Activated B cell treated with CpG ODN at 0.5 μM for 24 hours (primary cell): ENCODE measurements around the gene S100A6. TPM values are rescaled to one million over a fixed set of nuclear protein-coding genes. Genes with fewer than 3 reads are reported as not detected.
A peak's percentile ranks its signal among the peaks of the same experiment; 100 is the strongest.

Experiments
- ATAC-seq: fragments of 200-7000 bp; cut with Tn5 transposase; one replicate; pipeline ENCODE4 v1.10.0; 2021; ENCODE audit warnings: low read depth, mild to moderate bottlenecking, moderate library complexity
- CTCF ChIA-PET: fragments of 350-600 bp; sonication (Branson Sonifier 250); formaldehyde crosslinking; loops from one replicate; lab custom pipeline; 2021; ENCODE audit warnings: antibody characterized with exemption; lab: Charles Lee
- POLR2A ChIA-PET: fragments of 350-600 bp; sonication (Branson Sonifier 250); formaldehyde crosslinking; loops from one replicate; lab custom pipeline; 2021; ENCODE audit warnings: antibody characterized with exemption; lab: Charles Lee
- DNase-seq: peaks from one replicate; pipeline ENCODE4 v3.0.0; 2022
- H3K27ac Mint-ChIP-seq: one replicate; pipeline ENCODE4 v1.8.0; 2020; ENCODE audit warnings: mixed read lengths
- H3K27me3 Mint-ChIP-seq: one replicate; pipeline ENCODE4 v1.8.0; 2021; ENCODE audit warnings: mixed read lengths
- H3K36me3 Mint-ChIP-seq: one replicate; pipeline ENCODE4 v1.8.0; 2021; ENCODE audit warnings: low read depth, mixed read lengths
- H3K4me1 Mint-ChIP-seq: one replicate; pipeline ENCODE4 v1.8.0; 2021; ENCODE audit warnings: mixed read lengths
- H3K4me3 Mint-ChIP-seq: one replicate; pipeline ENCODE4 v1.8.0; 2020; ENCODE audit warnings: mild to moderate bottlenecking, mixed read lengths
- H3K9me3 Mint-ChIP-seq: one replicate; pipeline ENCODE4 v1.8.0; 2020; ENCODE audit warnings: mixed read lengths
- intact Hi-C: fragments of 100-400 bp; cut with micrococcal nuclease; formaldehyde crosslinking; loops from one replicate; pipeline ENCODE4 v1.15.1; 2024
- total RNA-seq: library from RNA; stranded (reverse); gene quantifications from 2 replicates; pipeline ENCODE4 v1.2.3, GENCODE V29; 2022
- TF ChIP-seq, protein P1 (sequence below): fragments of 200-600 bp; IDR thresholded peaks from one replicate; pipeline ENCODE4 v1.8.0; 2022; ENCODE audit warnings: antibody characterized with exemption, mild to moderate bottlenecking

The S100A6 gene
- total RNA-seq, 1 donor from 2014 or later = 166 TPM

GRCh38 chr1:153568367-153569099 is 32.7 kb upstream of the S100A6 start:
- intact Hi-C loops = loop anchor here (1.0 kb wide), 6 partner anchors 35 to 216 kb away; partner anchors contain the start of gene CHTOP
- TF ChIP-seq, protein P1, sequence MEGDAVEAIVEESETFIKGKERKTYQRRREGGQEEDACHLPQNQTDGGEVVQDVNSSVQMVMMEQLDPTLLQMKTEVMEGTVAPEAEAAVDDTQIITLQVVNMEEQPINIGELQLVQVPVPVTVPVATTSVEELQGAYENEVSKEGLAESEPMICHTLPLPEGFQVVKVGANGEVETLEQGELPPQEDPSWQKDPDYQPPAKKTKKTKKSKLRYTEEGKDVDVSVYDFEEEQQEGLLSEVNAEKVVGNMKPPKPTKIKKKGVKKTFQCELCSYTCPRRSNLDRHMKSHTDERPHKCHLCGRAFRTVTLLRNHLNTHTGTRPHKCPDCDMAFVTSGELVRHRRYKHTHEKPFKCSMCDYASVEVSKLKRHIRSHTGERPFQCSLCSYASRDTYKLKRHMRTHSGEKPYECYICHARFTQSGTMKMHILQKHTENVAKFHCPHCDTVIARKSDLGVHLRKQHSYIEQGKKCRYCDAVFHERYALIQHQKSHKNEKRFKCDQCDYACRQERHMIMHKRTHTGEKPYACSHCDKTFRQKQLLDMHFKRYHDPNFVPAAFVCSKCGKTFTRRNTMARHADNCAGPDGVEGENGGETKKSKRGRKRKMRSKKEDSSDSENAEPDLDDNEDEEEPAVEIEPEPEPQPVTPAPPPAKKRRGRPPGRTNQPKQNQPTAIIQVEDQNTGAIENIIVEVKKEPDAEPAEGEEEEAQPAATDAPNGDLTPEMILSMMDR = peak; percentile 82
- ChIA-PET POLR2A (interaction anchor here (0.9 to 3.9 kb wide), 5 partner anchors 23 to 66 kb away, joined by 4 to 44 read pairs (median 10); partner anchors contain the start of genes CHTOP, S100A4 and S100A6), CTCF (interaction anchor here (0.7 to 6.3 kb wide), 21 partner anchors 17 to 217 kb away, joined by 3 to 119 read pairs (median 4); partner anchors contain the start of genes CHTOP, S100A4, S100A5 and S100A6)
- H3K4me1 Mint-ChIP-seq = peaks cover 48% of the 10 kb centered on the region
- peaks cover 6% of the 10 kb centered on the region for H3K27me3 Mint-ChIP-seq
- ATAC-seq (peak; percentile 11), DNase-seq (peak; percentile 71)
- peak overlapping the region; percentile 50 for H3K27ac Mint-ChIP-seq
- no peaks in the 10 kb centered on the region for H3K36me3 Mint-ChIP-seq
- H3K9me3 Mint-ChIP-seq = no peaks in the 10 kb centered on the region
- H3K4me3 Mint-ChIP-seq = peak overlapping the region; percentile 55

GRCh38 chr1:153567621-153568366 is 32.0 kb upstream of the S100A6 start:
- ChIA-PET POLR2A (interaction anchor here (0.9 to 3.9 kb wide), 5 partner anchors 23 to 67 kb away, joined by 4 to 44 read pairs (median 10); partner anchors contain the start of genes CHTOP, S100A4 and S100A6), CTCF (interaction anchor here (0.8 to 6.3 kb wide), 19 partner anchors 17 to 217 kb away, joined by 3 to 119 read pairs (median 4); partner anchors contain the start of genes CHTOP, S100A4, S100A5 and S100A6)
- H3K27me3 Mint-ChIP-seq = peaks cover 6% of the 10 kb centered on the region
- H3K36me3 Mint-ChIP-seq = no peaks in the 10 kb centered on the region
- H3K9me3 Mint-ChIP-seq = no peaks in the 10 kb centered on the region
- H3K4me3 Mint-ChIP-seq = no peak overlapping the region
- peak overlapping the region; percentile 59 for H3K27ac Mint-ChIP-seq
- peaks cover 42% of the 10 kb centered on the region for H3K4me1 Mint-ChIP-seq
- TF ChIP-seq, protein P1 = no peak
- ATAC-seq (no peak), DNase-seq (no peak)
- intact Hi-C loops = loop anchor here (1.0 kb wide), 6 partner anchors 34 to 215 kb away; partner anchors contain the start of gene CHTOP

GRCh38 chr1:153566414-153567371 is 30.9 kb upstream of the S100A6 start:
- Mint-ChIP-seq H3K27me3 (peaks cover 6% of the 10 kb centered on the region), H3K27ac (peak overlapping the region; percentile 99), H3K9me3 (no peaks in the 10 kb centered on the region), H3K4me1 (peaks cover 36% of the 10 kb centered on the region), H3K4me3 (peak overlapping the region; percentile 70), H3K36me3 (no peaks in the 10 kb centered on the region)
- DNase-seq (peak; percentile 71), ATAC-seq (peak; percentile 82)
- intact Hi-C loops = loop anchor here (1.0 kb wide), 2 partner anchors 21 to 30 kb away; partner anchors contain the start of gene S100A4
- CTCF ChIA-PET = interaction anchor here (0.7 to 2.4 kb wide), 7 partner anchors 22 to 214 kb away, joined by 3 to 22 read pairs (median 7); partner anchors contain the start of gene S100A6
- POLR2A ChIA-PET = interaction anchor here (0.6 to 4.3 kb wide), 21 partner anchors 9 to 423 kb away, joined by 3 to 115 read pairs (median 5); partner anchors contain the start of genes CHTOP, ILF2, INTS3 and JTB
- TF ChIP-seq, protein P1 = no peak

DNA sequence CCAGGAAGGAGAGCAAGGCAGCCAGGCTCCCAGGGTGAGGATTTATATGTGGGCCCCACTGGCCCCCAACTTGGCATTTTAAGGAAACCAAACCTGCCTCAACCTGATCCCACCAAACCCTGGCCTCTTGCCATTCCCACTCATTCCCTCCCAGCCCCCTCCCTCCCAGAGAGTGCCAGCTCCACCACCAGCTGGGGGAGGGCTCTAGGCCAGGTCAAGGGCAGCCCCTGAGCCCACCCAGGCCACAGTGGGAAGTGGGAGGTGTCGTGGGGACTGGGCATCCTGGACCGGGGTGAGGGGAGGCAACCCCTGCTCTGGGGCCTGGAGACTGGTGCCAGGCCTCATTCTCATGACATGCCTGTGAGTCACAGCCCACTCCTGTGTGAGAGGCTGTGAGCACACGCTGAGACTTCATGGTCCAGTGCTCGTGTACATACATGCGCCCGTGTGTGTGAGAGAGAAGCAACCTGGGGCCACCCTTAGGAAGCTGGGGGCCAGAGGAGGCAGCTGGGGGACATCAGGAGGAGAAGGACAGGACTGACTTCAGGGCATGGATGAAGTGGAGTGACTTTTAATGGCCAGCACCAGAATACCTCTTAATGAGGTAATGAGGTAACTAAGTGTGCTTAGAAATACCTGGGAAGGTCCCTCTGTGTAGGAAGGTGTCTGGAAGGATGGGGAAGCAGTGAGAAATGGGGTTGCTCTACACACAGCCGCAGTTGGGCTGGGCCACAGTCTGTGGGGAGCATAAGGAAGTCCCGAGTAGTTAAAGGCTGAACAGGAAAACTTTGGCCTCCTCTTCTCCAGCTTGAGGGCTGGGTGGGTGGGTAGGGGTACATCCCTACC is 30.0 kb upstream of the S100A6 start, which contains the start of gene S100A2:
TSS of gene S100A2 (minus strand) at position 316 of the 846 bp plus-strand sequence. CDS start 1,967 bp downstream, outside the sequence.
- POLR2A ChIA-PET = interaction anchor here (0.6 to 4.3 kb wide), 22 partner anchors 8 to 618 kb away, joined by 3 to 115 read pairs (median 6); partner anchors contain the start of genes CHTOP, ILF2, INTS3 and JTB
- ATAC-seq = peak; percentile 75
- peak within 1 kb of the TSS; percentile 82 for H3K4me3 Mint-ChIP-seq
- peaks cover 36% of the 10 kb centered on the region for H3K4me1 Mint-ChIP-seq
- no peaks in the 10 kb centered on the region for H3K36me3 Mint-ChIP-seq
- no peaks in the 10 kb centered on the region for H3K9me3 Mint-ChIP-seq
- TF ChIP-seq, protein P1 = no peak
- CTCF ChIA-PET = interaction anchor here (0.7 to 2.4 kb wide), 7 partner anchors 21 to 213 kb away, joined by 3 to 22 read pairs (median 7); partner anchors contain the start of gene S100A6
- peak within 1 kb of the TSS; percentile 99 for H3K27ac Mint-ChIP-seq
- peaks cover under 1% of the 10 kb centered on the region for H3K27me3 Mint-ChIP-seq
- intact Hi-C loops = loop anchor here (1.0 kb wide), 2 partner anchors 20 to 29 kb away; partner anchors contain the start of gene S100A4
- DNase-seq = peak; percentile 43
